H1 (cell line): Measurements from ENCODE around the gene FGF1. TPM values are rescaled to one million over a fixed set of nuclear protein-coding genes. Genes with fewer than 3 reads are reported as not detected.

ENCODE experiments used
- polyA plus RNA-seq, 7 experiments: library from polyadenylated mRNA; depleted of rRNA in 3 of 7; stranded (reverse) in 5 of 7; unstranded in 2 of 7; fragments of >200 nt in 5 of 7; fragments of 200-250 nt in 2 of 7; gene quantifications; 1 replicate in 5 of 7; 2 replicates in 1 of 7; 4 replicates in 1 of 7; pipeline versions ENCODE4 v1.2.1 to v1.2.3, GENCODE V29; 2011 to 2013; ENCODE audit warnings: missing spikeins in 2 of 7, mixed read lengths in 2 of 7
- total RNA-seq: library from RNA; stranded (reverse); fragmentation: NEBNext Ultra II Directional; extraction: Animal tissue kit (Norgen Biotek cat#: 25700); gene quantifications from 2 replicates; pipeline ENCODE4 v1.2.1, GENCODE V29; 2021
- TF ChIP-seq, protein P1 (sequence below): fragments of 300-600 bp; sonication (generic); IDR thresholded peaks from 2 replicates; pipeline ENCODE4 v1.7.1; 2012; ENCODE audit warnings: low read length, moderate library complexity, mild to moderate bottlenecking, inconsistent platforms; ENCODE audit not compliant: insufficient replicate concordance

FGF1 gene
- total and polyA plus RNA-seq, 2 of the 8 experiments (the other 6 are each of a cell fraction or from before 2014, with no cell fraction given) = 0.30 to 0.50 TPM

DNA sequence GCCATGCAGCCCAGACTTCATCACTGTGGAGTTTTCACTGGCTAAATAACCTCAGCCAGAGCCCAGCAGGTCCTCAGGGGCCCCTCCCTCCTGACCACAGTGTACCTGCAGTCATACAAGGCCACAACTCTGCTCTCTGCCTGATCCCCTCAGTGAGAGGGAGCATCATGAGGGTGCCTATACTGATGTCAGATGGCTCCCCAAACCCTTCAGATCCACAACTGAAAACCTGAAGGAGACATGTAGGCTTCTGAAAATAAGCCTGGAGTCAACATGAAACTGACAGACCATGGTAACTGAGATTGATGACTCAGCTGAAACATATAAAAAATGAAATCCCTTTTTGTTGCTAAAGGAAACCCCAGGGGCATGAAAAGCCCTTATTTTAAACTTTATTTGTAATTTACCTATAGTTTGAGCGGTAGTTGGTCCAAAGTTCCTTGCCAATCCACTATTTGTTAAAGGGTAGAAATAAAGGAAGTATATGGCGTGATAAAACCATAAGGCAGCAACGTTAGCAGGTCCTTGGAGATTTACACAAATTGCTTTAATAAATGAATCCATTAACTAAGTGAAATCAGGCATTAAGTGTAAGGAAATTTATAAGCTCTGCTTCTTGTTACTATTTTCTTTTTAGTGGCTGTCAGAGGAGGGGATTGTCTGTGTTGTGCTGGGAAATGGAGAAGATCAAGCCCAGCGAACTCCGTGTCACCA is 68.3 kb downstream of the FGF1 start (continued):
- TF ChIP-seq, protein P1, sequence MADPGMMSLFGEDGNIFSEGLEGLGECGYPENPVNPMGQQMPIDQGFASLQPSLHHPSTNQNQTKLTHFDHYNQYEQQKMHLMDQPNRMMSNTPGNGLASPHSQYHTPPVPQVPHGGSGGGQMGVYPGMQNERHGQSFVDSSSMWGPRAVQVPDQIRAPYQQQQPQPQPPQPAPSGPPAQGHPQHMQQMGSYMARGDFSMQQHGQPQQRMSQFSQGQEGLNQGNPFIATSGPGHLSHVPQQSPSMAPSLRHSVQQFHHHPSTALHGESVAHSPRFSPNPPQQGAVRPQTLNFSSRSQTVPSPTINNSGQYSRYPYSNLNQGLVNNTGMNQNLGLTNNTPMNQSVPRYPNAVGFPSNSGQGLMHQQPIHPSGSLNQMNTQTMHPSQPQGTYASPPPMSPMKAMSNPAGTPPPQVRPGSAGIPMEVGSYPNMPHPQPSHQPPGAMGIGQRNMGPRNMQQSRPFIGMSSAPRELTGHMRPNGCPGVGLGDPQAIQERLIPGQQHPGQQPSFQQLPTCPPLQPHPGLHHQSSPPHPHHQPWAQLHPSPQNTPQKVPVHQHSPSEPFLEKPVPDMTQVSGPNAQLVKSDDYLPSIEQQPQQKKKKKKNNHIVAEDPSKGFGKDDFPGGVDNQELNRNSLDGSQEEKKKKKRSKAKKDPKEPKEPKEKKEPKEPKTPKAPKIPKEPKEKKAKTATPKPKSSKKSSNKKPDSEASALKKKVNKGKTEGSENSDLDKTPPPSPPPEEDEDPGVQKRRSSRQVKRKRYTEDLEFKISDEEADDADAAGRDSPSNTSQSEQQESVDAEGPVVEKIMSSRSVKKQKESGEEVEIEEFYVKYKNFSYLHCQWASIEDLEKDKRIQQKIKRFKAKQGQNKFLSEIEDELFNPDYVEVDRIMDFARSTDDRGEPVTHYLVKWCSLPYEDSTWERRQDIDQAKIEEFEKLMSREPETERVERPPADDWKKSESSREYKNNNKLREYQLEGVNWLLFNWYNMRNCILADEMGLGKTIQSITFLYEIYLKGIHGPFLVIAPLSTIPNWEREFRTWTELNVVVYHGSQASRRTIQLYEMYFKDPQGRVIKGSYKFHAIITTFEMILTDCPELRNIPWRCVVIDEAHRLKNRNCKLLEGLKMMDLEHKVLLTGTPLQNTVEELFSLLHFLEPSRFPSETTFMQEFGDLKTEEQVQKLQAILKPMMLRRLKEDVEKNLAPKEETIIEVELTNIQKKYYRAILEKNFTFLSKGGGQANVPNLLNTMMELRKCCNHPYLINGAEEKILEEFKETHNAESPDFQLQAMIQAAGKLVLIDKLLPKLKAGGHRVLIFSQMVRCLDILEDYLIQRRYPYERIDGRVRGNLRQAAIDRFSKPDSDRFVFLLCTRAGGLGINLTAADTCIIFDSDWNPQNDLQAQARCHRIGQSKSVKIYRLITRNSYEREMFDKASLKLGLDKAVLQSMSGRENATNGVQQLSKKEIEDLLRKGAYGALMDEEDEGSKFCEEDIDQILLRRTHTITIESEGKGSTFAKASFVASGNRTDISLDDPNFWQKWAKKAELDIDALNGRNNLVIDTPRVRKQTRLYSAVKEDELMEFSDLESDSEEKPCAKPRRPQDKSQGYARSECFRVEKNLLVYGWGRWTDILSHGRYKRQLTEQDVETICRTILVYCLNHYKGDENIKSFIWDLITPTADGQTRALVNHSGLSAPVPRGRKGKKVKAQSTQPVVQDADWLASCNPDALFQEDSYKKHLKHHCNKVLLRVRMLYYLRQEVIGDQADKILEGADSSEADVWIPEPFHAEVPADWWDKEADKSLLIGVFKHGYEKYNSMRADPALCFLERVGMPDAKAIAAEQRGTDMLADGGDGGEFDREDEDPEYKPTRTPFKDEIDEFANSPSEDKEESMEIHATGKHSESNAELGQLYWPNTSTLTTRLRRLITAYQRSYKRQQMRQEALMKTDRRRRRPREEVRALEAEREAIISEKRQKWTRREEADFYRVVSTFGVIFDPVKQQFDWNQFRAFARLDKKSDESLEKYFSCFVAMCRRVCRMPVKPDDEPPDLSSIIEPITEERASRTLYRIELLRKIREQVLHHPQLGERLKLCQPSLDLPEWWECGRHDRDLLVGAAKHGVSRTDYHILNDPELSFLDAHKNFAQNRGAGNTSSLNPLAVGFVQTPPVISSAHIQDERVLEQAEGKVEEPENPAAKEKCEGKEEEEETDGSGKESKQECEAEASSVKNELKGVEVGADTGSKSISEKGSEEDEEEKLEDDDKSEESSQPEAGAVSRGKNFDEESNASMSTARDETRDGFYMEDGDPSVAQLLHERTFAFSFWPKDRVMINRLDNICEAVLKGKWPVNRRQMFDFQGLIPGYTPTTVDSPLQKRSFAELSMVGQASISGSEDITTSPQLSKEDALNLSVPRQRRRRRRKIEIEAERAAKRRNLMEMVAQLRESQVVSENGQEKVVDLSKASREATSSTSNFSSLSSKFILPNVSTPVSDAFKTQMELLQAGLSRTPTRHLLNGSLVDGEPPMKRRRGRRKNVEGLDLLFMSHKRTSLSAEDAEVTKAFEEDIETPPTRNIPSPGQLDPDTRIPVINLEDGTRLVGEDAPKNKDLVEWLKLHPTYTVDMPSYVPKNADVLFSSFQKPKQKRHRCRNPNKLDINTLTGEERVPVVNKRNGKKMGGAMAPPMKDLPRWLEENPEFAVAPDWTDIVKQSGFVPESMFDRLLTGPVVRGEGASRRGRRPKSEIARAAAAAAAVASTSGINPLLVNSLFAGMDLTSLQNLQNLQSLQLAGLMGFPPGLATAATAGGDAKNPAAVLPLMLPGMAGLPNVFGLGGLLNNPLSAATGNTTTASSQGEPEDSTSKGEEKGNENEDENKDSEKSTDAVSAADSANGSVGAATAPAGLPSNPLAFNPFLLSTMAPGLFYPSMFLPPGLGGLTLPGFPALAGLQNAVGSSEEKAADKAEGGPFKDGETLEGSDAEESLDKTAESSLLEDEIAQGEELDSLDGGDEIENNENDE = no peak
